Neutrophil (primary cell): ENCODE data around the gene PLCD3.
A peak's percentile ranks its signal among the peaks of the same experiment; 100 is the strongest.

Experiments
- H3K27ac ChIP-seq: fragments of 200-600 bp; sonication (generic); 2 replicates; pipeline ENCODE4 v1.5.1; 2016; ENCODE audit warnings: mild to moderate bottlenecking, moderate library complexity
- H3K27me3 ChIP-seq: fragments of 200-600 bp; sonication (generic); 2 replicates; pipeline ENCODE4 v1.6.0; 2016; ENCODE audit warnings: mild to moderate bottlenecking
- H3K36me3 ChIP-seq: fragments of 200-600 bp; sonication (generic); 2 replicates; pipeline ENCODE4 v1.5.1; 2017
- H3K4me1 ChIP-seq, 2 experiments: fragments of 200-600 bp in 1 of 2; sonication (generic) in 1 of 2; 1 replicate in 1 of 2; 2 replicates in 1 of 2; pipeline versions ENCODE4 v1.5.1 to v1.6.1; 2013 to 2016; ENCODE audit warnings: low read depth in 1 of 2, low read length in 1 of 2, mild to moderate bottlenecking in 1 of 2, moderate library complexity in 1 of 2; ENCODE audit not compliant: control insufficient read depth in 1 of 2, insufficient read depth in 1 of 2
- H3K4me3 ChIP-seq, 2 experiments: fragments of 200-600 bp in 1 of 2; sonication (generic) in 1 of 2; 1 replicate in 1 of 2; 2 replicates in 1 of 2; pipeline ENCODE4 v1.5.1; 2013 to 2016; ENCODE audit warnings: low read depth in 1 of 2, low read length in 1 of 2, mild to moderate bottlenecking in 1 of 2, moderate library complexity in 1 of 2
- H3K9me3 ChIP-seq: fragments of 200-600 bp; sonication (generic); 2 replicates; pipeline ENCODE4 v1.5.1; 2016
- CTCF ChIP-seq: fragments of 200-600 bp; sonication (generic); IDR thresholded peaks from 2 replicates; pipeline ENCODE4 v1.5.1; 2016; ENCODE audit warnings: antibody characterized with exemption

Gene PLCD3

GRCh38 chr17:45145035-45145389 lies 12.7 kb upstream of the PLCD3 start:
- TF ChIP-seq CTCF = no peak
- peak overlapping the region; percentile 63 to 70 for H3K4me3 ChIP-seq
- no peaks in the 10 kb centered on the region for H3K36me3 ChIP-seq
- peaks cover 40 to 49% of the 10 kb centered on the region in 2 experiments for H3K4me1 ChIP-seq
- peak overlapping the region; percentile 56 for H3K27ac ChIP-seq
- H3K9me3 ChIP-seq = no peaks in the 10 kb centered on the region
- H3K27me3 ChIP-seq = peaks cover 12% of the 10 kb centered on the region

- Histone ChIP-seq H3K4me1 (peaks cover 34 to 43% of the 10 kb centered on the region in 2 experiments), H3K36me3 (no peaks in the 10 kb centered on the region), H3K27ac (peak overlapping the region; percentile 56), H3K4me3 (peak overlapping the region; percentile 63 to 70), H3K27me3 (peaks cover 12% of the 10 kb centered on the region), H3K9me3 (no peaks in the 10 kb centered on the region)
- no peak for TF ChIP-seq CTCF
Observed at GRCh38 chr17:45144199-45145034, 12.1 kb upstream of the PLCD3 start.

GRCh38 chr17:45143767-45144198 lies 11.5 kb upstream of the PLCD3 start:
- peaks cover 27 to 38% of the 10 kb centered on the region in 2 experiments for H3K4me1 ChIP-seq
- peak overlapping the region; percentile 56 for H3K27ac ChIP-seq
- H3K4me3 ChIP-seq = peak overlapping the region; percentile 63 to 70
- peaks cover 12% of the 10 kb centered on the region for H3K27me3 ChIP-seq
- H3K36me3 ChIP-seq = no peaks in the 10 kb centered on the region
- no peaks in the 10 kb centered on the region for H3K9me3 ChIP-seq
- no peak for TF ChIP-seq CTCF

- no peaks in the 10 kb centered on the region for H3K9me3 ChIP-seq
- no peak for TF ChIP-seq CTCF
- H3K36me3 ChIP-seq = no peaks in the 10 kb centered on the region
- H3K27ac ChIP-seq = peak overlapping the region; percentile 56
- peaks cover 23 to 33% of the 10 kb centered on the region in 2 experiments for H3K4me1 ChIP-seq
- peak overlapping the region in 1 of 2 experiments; percentile 70 for H3K4me3 ChIP-seq
- H3K27me3 ChIP-seq = peaks cover 12% of the 10 kb centered on the region
Observed at GRCh38 chr17:45143094-45143670, 10.9 kb upstream of the PLCD3 start.

- Histone ChIP-seq H3K27ac (no peak overlapping the region), H3K36me3 (no peaks in the 10 kb centered on the region), H3K27me3 (peaks cover 10% of the 10 kb centered on the region), H3K4me1 (peaks cover 12 to 29% of the 10 kb centered on the region in 2 experiments), H3K4me3 (no peak overlapping the region), H3K9me3 (no peaks in the 10 kb centered on the region)
- no peak for TF ChIP-seq CTCF
Observed at GRCh38 chr17:45139533-45139920, 7.2 kb upstream of the PLCD3 start.
